ENCODE data around the gene GATM.

GRCh38 chr15:45320581-45321205 is 57.7 kb downstream of the GATM start:
- no peak for TF ChIP-seq CTCF (IDR thresholded peaks at IDR 0.05)
- TF ChIP-seq POLR2A (IDR thresholded peaks at IDR 0.05): no peak
